ENCODE measurements around the gene CALN1.

The CALN1 gene

GRCh38 chr7:72099784-72100183 lies 312.4 kb downstream of the CALN1 start:
- Histone ChIP-seq H3K4me3 (ENCODE audit: low read depth, low read length) (no peak overlapping the region), H3K36me3 (ENCODE audit: control insufficient read depth in 2 of 2, insufficient read depth in 1 of 2, low read length in 2 of 2) (no peaks in the 10 kb centered on the region), H3K4me1 (ENCODE audit: control insufficient read depth, insufficient read depth, low read length) (no peaks in the 10 kb centered on the region), H3K27ac (ENCODE audit: extremely low read depth, low read depth, low read length) (no peak overlapping the region), H3K9me3 (ENCODE audit: control insufficient read depth, insufficient read depth, low read depth, low read length) (no peaks in the 10 kb centered on the region)
- TF ChIP-seq ZNF501 (tag by site-specific recombination; IDR thresholded peaks at IDR 0.05) (no peak), EGR2 (tag by site-specific recombination; IDR thresholded peaks at IDR 0.05; ENCODE audit: low read depth) (no peak), MEIS1 (CRISPR knock-in tag; IDR thresholded peaks at IDR 0.05; ENCODE audit: borderline replicate concordance) (no peak), ZSCAN16 (tag by site-specific recombination; IDR thresholded peaks at IDR 0.05) (no peak), ZNF677 (tag by site-specific recombination; IDR thresholded peaks at IDR 0.05) (no peak), ZNF510 (tag by site-specific recombination; IDR thresholded peaks at IDR 0.05; ENCODE audit: insufficient replicate concordance) (no peak), ZNF518A (tag by site-specific recombination; conservative IDR thresholded peaks at IDR 0.05; ENCODE audit: low read depth) (no peak), BCL11B (tag by site-specific recombination; IDR thresholded peaks at IDR 0.05; ENCODE audit: low read depth) (no peak), ZNF335 (tag by site-specific recombination; conservative IDR thresholded peaks at IDR 0.05) (no peak), YY2 (tag by site-specific recombination; IDR thresholded peaks at IDR 0.05) (no peak), ZSCAN5A (tag by site-specific recombination; IDR thresholded peaks at IDR 0.05) (no peak), ZNF544 (tag by site-specific recombination; IDR thresholded peaks at IDR 0.05) (no peak), MZF1 (tag by site-specific recombination; IDR thresholded peaks at IDR 0.05; ENCODE audit: borderline replicate concordance) (no peak), ZBTB8A (tag by site-specific recombination; IDR thresholded peaks at IDR 0.05) (no peak)
- ChIA-PET POLR2A (no interaction called here), CTCF (no interaction called here)

- H3K27ac ChIP-seq (ENCODE audit: extremely low read depth, low read depth, low read length): no peak overlapping the region
- POLR2A ChIA-PET: no interaction called here
- no peak overlapping the region for H3K4me3 ChIP-seq (ENCODE audit: low read depth, low read length)
- TF ChIP-seq SP7 (tag by site-specific recombination; IDR thresholded peaks at IDR 0.05) (no peak), ZNF544 (tag by site-specific recombination; IDR thresholded peaks at IDR 0.05) (no peak), AEBP2 (tag by site-specific recombination; IDR thresholded peaks at IDR 0.05; ENCODE audit: borderline replicate concordance) (no peak), ZEB2 (tag by site-specific recombination; IDR thresholded peaks at IDR 0.05) (no peak), ZNF155 (tag by site-specific recombination; IDR thresholded peaks at IDR 0.05) (no peak), ZNF18 (tag by site-specific recombination; IDR thresholded peaks at IDR 0.05) (no peak), ZBTB21 (tag by site-specific recombination; IDR thresholded peaks at IDR 0.05) (no peak), ZNF169 (tag by site-specific recombination; IDR thresholded peaks at IDR 0.05) (no peak), ZBTB26 (tag by site-specific recombination; optimal IDR thresholded peaks at IDR 0.05) (no peak), ZNF623 (tag by site-specific recombination; IDR thresholded peaks at IDR 0.05) (no peak), ZFP37 (tag by site-specific recombination; IDR thresholded peaks at IDR 0.05) (no peak), ZBTB17 (tag by site-specific recombination; IDR thresholded peaks at IDR 0.05) (no peak)
- CTCF ChIA-PET: no interaction called here
- no peaks in the 10 kb centered on the region for H3K36me3 ChIP-seq (ENCODE audit: control insufficient read depth in 2 of 2, insufficient read depth in 1 of 2, low read length in 2 of 2)
- H3K4me1 ChIP-seq (ENCODE audit: control insufficient read depth, insufficient read depth, low read length): no peaks in the 10 kb centered on the region
- no peaks in the 10 kb centered on the region for H3K9me3 ChIP-seq (ENCODE audit: control insufficient read depth, insufficient read depth, low read depth, low read length)
Measured at GRCh38 chr7:72098807-72099580, 313.1 kb downstream of the CALN1 start.
